SK-N-SH treated with all-trans-retinoic acid at 6 μM for 48 hours (cell line): ENCODE measurements around the gene TSHZ1.

ENCODE experiments used
- ATAC-seq: fragments of 200-7000 bp; cut with Tn5 transposase; 3 replicates; pipeline ENCODE4 v1.9.1; 2020; ENCODE audit warnings: mild to moderate bottlenecking, moderate library complexity
- ARNTL ChIP-seq: fragments of 450-650 bp; formaldehyde crosslinking; IDR thresholded peaks from 2 replicates; pipeline ENCODE4 v1.5.0; 2020; ENCODE audit warnings: low read depth, mild to moderate bottlenecking, moderate library complexity, borderline replicate concordance
- BACH2 ChIP-seq: fragments of 250-450 bp; sonication (Bioruptor Pico); IDR thresholded peaks from 2 replicates; pipeline ENCODE4 v1.9.0; 2021; ENCODE audit warnings: mild to moderate bottlenecking, borderline replicate concordance
- ESRRG ChIP-seq: fragments of 250-450 bp; sonication (Bioruptor Pico); IDR thresholded peaks from 2 replicates; pipeline ENCODE4 v1.6.1; 2021; ENCODE audit warnings: mild to moderate bottlenecking
- GLIS3 ChIP-seq: fragments of 250-450 bp; sonication (Bioruptor Pico); IDR thresholded peaks from 2 replicates; pipeline ENCODE4 v1.5.0; 2020; ENCODE audit warnings: mild to moderate bottlenecking, moderate library complexity
- ISL1 ChIP-seq: fragments of 250-450 bp; sonication (Bioruptor Pico); IDR thresholded peaks from 2 replicates; pipeline ENCODE4 v2.1.2; 2022; ENCODE audit warnings: mild to moderate bottlenecking, moderate library complexity
- OSR1 ChIP-seq: fragments of 250-450 bp; sonication (Bioruptor Pico); IDR thresholded peaks from 2 replicates; pipeline ENCODE4 v1.8.0; 2022; ENCODE audit warnings: moderate library complexity, mild to moderate bottlenecking, inconsistent platforms
- PATZ1 ChIP-seq: fragments of 250-450 bp; sonication (Bioruptor Pico); IDR thresholded peaks from 2 replicates; pipeline ENCODE4 v1.8.0; 2020; ENCODE audit warnings: mild to moderate bottlenecking, moderate library complexity, borderline replicate concordance
- POU6F1 ChIP-seq: fragments of 250-450 bp; sonication (Bioruptor Pico); IDR thresholded peaks from 2 replicates; pipeline ENCODE4 v1.8.0; 2021; ENCODE audit warnings: low read depth, mild to moderate bottlenecking, moderate library complexity, borderline replicate concordance
- PPARA ChIP-seq: fragments of 250-450 bp; sonication (Bioruptor Pico); IDR thresholded peaks from 2 replicates; pipeline ENCODE4 v1.5.0; 2020; ENCODE audit warnings: mild to moderate bottlenecking, borderline replicate concordance
- RARB ChIP-seq: fragments of 250-450 bp; sonication (Bioruptor Pico); IDR thresholded peaks from 2 replicates; pipeline ENCODE4 v1.8.0; 2021; ENCODE audit warnings: mild to moderate bottlenecking, moderate library complexity
- SNAI2 ChIP-seq: fragments of 250-450 bp; sonication (Bioruptor Pico); IDR thresholded peaks from 2 replicates; pipeline ENCODE4 v1.5.0; 2020; ENCODE audit warnings: mild to moderate bottlenecking, moderate library complexity
- TCF4 ChIP-seq: fragments of 250-450 bp; sonication (Bioruptor Pico); IDR thresholded peaks from 2 replicates; pipeline ENCODE4 v1.8.0; 2021; ENCODE audit warnings: mild to moderate bottlenecking, moderate library complexity, borderline replicate concordance
- TOX ChIP-seq: fragments of 250-450 bp; sonication (Bioruptor Pico); IDR thresholded peaks from 2 replicates; pipeline ENCODE4 v1.8.0; 2021; ENCODE audit warnings: mild to moderate bottlenecking, moderate library complexity, borderline replicate concordance
- TSHZ2 ChIP-seq: fragments of 250-450 bp; sonication (Bioruptor Pico); IDR thresholded peaks from 2 replicates; pipeline ENCODE4 v1.5.0; 2020; ENCODE audit warnings: mild to moderate bottlenecking, moderate library complexity
- ZC3H10 ChIP-seq: fragments of 250-450 bp; sonication (Bioruptor Pico); IDR thresholded peaks from 2 replicates; pipeline ENCODE4 v1.5.1; 2021; ENCODE audit warnings: mild to moderate bottlenecking, moderate library complexity
- ZFP3 ChIP-seq: fragments of 250-450 bp; sonication (Bioruptor Pico); IDR thresholded peaks from 2 replicates; pipeline ENCODE4 v1.5.0; 2020; ENCODE audit warnings: mild to moderate bottlenecking, moderate library complexity
- ZFP30 ChIP-seq: fragments of 450-650 bp; formaldehyde crosslinking; IDR thresholded peaks from 2 replicates; pipeline ENCODE4 v1.5.0; 2022; ENCODE audit warnings: mild to moderate bottlenecking, moderate library complexity
- ZNF565 ChIP-seq: fragments of 450-650 bp; formaldehyde crosslinking; conservative IDR thresholded peaks from 2 replicates; pipeline ENCODE4 v1.5.0; 2020; ENCODE audit warnings: low read depth, mild to moderate bottlenecking, moderate library complexity
- ZNF8 ChIP-seq: fragments of 450-650 bp; formaldehyde crosslinking; IDR thresholded peaks from 2 replicates; pipeline ENCODE4 v1.5.0; 2020; ENCODE audit warnings: mild to moderate bottlenecking, moderate library complexity

The TSHZ1 gene

GRCh38 chr18:75283731-75284130 lies 73.1 kb downstream of the TSHZ1 start:
- no peak for ATAC-seq
- TF ChIP-seq SNAI2 (CRISPR knock-in tag) (no peak), ZNF8 (no peak), POU6F1 (CRISPR knock-in tag) (no peak), ZFP30 (no peak), RARB (no peak), ESRRG (CRISPR knock-in tag) (no peak), TSHZ2 (no peak), ZC3H10 (no peak), ISL1 (CRISPR knock-in tag) (no peak), PATZ1 (CRISPR knock-in tag) (no peak), PPARA (CRISPR knock-in tag) (no peak), OSR1 (CRISPR knock-in tag) (no peak), GLIS3 (CRISPR knock-in tag) (no peak), BACH2 (no peak), ZNF565 (CRISPR knock-in tag) (no peak), ZFP3 (CRISPR knock-in tag) (no peak), ARNTL (CRISPR knock-in tag) (no peak)
- TF ChIP-seq, all 23 proteins: peak for 0

- ATAC-seq = no peak
- TF ChIP-seq ZNF8 (no peak), PPARA (CRISPR knock-in tag) (no peak), TOX (CRISPR knock-in tag) (no peak), OSR1 (CRISPR knock-in tag) (no peak), TCF4 (CRISPR knock-in tag) (no peak), ZFP3 (CRISPR knock-in tag) (no peak), ZNF565 (CRISPR knock-in tag) (no peak), PATZ1 (CRISPR knock-in tag) (no peak), RARB (no peak), ESRRG (CRISPR knock-in tag) (no peak)
- TF ChIP-seq, all 23 proteins: peak for 0
Measured at GRCh38 chr18:75284566-75284965, 74.0 kb downstream of the TSHZ1 start.

GRCh38 chr18:75285876-75286275 lies 75.3 kb downstream of the TSHZ1 start:
- ATAC-seq = no peak
- TF ChIP-seq SNAI2 (CRISPR knock-in tag) (no peak), TOX (CRISPR knock-in tag) (no peak), ZC3H10 (no peak), PATZ1 (CRISPR knock-in tag) (no peak), GLIS3 (CRISPR knock-in tag) (no peak), PPARA (CRISPR knock-in tag) (no peak), POU6F1 (CRISPR knock-in tag) (no peak), ISL1 (CRISPR knock-in tag) (no peak), ARNTL (CRISPR knock-in tag) (no peak)
